ENCODE measurements around the gene PARVG. TPM values are rescaled to one million over a fixed set of nuclear protein-coding genes. Genes with fewer than 3 reads are reported as not detected.

Gene PARVG
- total RNA-seq, 2 experiments from 2014 or later, result 58.5 to 59.5 TPM

DNA sequence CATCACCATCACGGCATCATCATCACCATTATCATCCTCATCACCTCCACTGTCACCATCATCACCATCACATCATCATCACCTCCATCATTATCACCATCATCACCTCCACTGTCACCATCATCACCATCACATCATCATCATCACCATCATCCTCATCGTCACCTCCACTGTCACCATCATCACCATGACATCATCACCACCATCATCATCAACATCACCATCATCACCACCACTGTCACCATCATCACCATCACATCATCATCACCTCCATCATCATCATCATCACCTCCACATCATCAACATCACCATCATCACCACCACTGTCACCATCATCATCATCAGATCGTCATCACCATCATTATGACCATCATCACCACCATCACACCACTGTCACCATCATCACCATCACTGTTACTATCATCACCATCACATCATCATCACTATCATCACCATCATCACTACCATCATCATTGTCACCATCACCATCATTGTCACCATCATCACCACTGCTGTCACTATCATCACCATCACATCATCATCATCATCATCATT lies 32.8 kb downstream of the PARVG start:
- peaks cover 6% of the 10 kb centered on the region for H3K36me3 Mint-ChIP-seq
- peaks cover 16% of the 10 kb centered on the region for H3K9me3 Mint-ChIP-seq
- H3K27me3 Mint-ChIP-seq, result no peaks in the 10 kb centered on the region
- H3K4me1 Mint-ChIP-seq (ENCODE audit: low read depth), result no peaks in the 10 kb centered on the region
- H3K27ac Mint-ChIP-seq, result no peak overlapping the region
- no peak overlapping the region for H3K4me3 Mint-ChIP-seq
- DNase-seq, result no peak
- intact Hi-C loops (cut with micrococcal nuclease), result no loop called here
- ChIA-PET CTCF (no interaction called here), POLR2A (no interaction called here)

DNA sequence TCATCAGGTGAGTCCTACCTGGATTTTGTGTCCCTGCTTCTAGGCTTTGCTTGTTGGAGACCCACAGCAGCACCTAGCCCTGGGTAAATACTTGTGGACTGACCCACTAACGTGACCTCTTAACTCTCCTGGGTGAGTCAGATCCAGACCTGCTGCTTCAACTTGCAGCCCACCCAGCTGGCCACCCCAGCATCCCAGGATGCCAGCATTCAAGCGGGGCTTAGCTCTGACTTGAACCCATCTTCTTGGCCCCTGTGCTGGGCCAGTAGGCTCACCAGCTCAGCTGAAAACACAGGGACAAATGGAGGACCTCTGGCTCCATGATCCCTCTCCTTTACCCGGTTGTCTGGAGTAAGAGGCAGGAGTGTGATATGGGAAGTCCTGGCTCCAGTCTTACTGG lies 33.5 kb downstream of the PARVG start:
- no peak for DNase-seq
- ChIA-PET CTCF (no interaction called here), POLR2A (no interaction called here)
- intact Hi-C loops (cut with micrococcal nuclease), result no loop called here
- H3K27ac Mint-ChIP-seq, result no peak overlapping the region
- H3K4me1 Mint-ChIP-seq (ENCODE audit: low read depth), result no peaks in the 10 kb centered on the region
- no peaks in the 10 kb centered on the region for H3K27me3 Mint-ChIP-seq
- no peak overlapping the region for H3K4me3 Mint-ChIP-seq
- H3K9me3 Mint-ChIP-seq, result peaks cover 11% of the 10 kb centered on the region
- peaks cover 6% of the 10 kb centered on the region for H3K36me3 Mint-ChIP-seq

DNA sequence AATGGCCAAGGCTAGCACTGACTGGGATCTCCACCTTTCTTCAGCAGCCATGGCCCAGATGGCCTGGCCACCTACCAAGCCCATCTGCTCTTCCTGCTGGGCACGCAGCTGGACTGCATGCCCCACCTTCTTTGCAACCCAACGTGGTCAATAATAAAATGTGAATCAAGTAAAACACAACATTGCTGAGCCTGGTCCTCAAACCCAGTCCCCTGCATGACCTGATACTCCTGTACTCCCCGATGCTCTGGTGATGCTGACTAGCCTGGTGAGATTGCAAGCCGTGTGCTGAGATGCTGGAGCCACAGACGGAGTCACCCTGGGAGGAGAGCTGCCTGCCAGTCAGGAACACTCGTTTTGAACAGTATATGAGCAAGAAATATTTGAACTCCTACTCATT lies 34.0 kb downstream of the PARVG start:
- H3K9me3 Mint-ChIP-seq, result peaks cover 6% of the 10 kb centered on the region
- no peak overlapping the region for H3K27ac Mint-ChIP-seq
- CTCF ChIA-PET, result no interaction called here
- intact Hi-C loops (cut with micrococcal nuclease), result no loop called here
- H3K4me3 Mint-ChIP-seq, result no peak overlapping the region
- POLR2A ChIA-PET, result no interaction called here
- no peaks in the 10 kb centered on the region for H3K27me3 Mint-ChIP-seq
- DNase-seq, result no peak
- H3K36me3 Mint-ChIP-seq, result peaks cover 3% of the 10 kb centered on the region
- no peaks in the 10 kb centered on the region for H3K4me1 Mint-ChIP-seq (ENCODE audit: low read depth)

DNA sequence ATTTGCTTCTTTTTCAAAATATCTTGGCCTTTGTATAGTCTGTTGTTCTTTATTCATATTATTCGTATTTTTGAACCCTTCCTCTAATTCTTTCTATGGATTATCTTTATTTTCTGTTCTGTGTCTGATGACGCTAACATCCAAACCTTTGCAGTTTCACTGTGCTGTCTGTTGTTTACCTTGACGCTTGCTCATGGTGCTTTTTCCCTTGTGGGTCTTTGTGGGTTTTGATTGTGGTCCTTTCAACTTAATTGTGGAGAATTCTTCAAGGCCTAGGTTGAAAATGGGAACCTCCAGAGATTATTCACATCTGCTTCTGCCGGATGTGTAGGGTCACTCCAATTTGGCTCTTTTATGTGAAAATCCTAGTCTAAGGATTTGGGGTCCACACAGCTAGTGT lies 34.6 kb downstream of the PARVG start:
- no peak for DNase-seq
- Mint-ChIP-seq H3K27me3 (no peaks in the 10 kb centered on the region), H3K4me1 (ENCODE audit: low read depth) (no peaks in the 10 kb centered on the region), H3K4me3 (no peak overlapping the region), H3K9me3 (peaks cover 3% of the 10 kb centered on the region), H3K27ac (no peak overlapping the region), H3K36me3 (no peaks in the 10 kb centered on the region)
- intact Hi-C loops (cut with micrococcal nuclease), result no loop called here
- CTCF ChIA-PET, result no interaction called here
- POLR2A ChIA-PET, result no interaction called here

DNA sequence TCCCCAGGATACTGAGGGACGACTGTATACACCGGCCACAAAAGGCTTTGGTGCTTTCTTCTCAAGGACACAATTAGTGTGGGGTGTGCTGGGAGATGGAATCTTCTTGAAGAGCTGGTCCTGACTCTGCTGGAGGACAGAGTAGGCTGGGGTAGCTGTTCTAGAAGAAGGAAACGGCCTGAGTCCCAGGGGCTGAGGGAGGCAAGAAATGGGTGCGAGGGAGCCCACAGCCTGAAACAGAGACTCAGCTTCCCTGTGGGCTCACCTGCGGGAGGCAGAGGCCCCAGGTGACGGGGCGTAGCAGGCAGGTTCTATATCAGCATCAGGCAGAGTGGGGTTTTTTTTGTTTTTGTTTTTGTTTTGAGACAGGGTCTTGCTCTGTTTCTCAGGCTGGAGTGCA lies 36.6 kb downstream of the PARVG start:
- peaks cover 3% of the 10 kb centered on the region for H3K9me3 Mint-ChIP-seq
- H3K27ac Mint-ChIP-seq, result no peak overlapping the region
- intact Hi-C loops (cut with micrococcal nuclease), result no loop called here
- no peaks in the 10 kb centered on the region for H3K4me1 Mint-ChIP-seq (ENCODE audit: low read depth)
- no peaks in the 10 kb centered on the region for H3K36me3 Mint-ChIP-seq
- POLR2A ChIA-PET, result interaction anchor here (0.6 kb wide), 1 partner anchor 10 kb away, joined by 3 read pairs; no protein-coding TSS in a partner anchor
- H3K4me3 Mint-ChIP-seq, result no peak overlapping the region
- CTCF ChIA-PET, result no interaction called here
- no peaks in the 10 kb centered on the region for H3K27me3 Mint-ChIP-seq
- no peak for DNase-seq

DNA sequence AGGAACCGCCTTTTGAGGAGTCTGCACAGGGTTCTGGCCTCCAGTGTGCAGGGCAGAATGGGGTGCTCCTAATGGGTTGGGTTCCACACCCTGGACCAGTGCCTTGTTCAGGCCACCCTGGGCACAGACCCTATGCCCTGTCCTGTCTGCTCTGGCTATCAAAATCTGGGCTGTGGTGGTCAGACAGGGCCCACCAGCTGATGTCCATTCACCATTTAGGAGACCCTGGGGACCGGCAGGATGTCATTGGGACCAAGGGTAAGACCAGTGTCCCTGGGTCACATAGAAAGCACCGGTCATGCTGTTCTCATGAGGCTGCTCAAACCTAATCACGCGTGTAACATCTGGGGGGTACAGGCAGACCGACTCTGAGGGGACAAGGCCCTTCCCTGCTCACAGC lies 37.3 kb downstream of the PARVG start:
- ChIA-PET POLR2A (no interaction called here), CTCF (no interaction called here)
- no peak overlapping the region for H3K27ac Mint-ChIP-seq
- H3K36me3 Mint-ChIP-seq, result no peaks in the 10 kb centered on the region
- H3K9me3 Mint-ChIP-seq, result peaks cover 3% of the 10 kb centered on the region
- no peak for DNase-seq
- intact Hi-C loops (cut with micrococcal nuclease), result no loop called here
- H3K27me3 Mint-ChIP-seq, result no peaks in the 10 kb centered on the region
- H3K4me3 Mint-ChIP-seq, result no peak overlapping the region
- H3K4me1 Mint-ChIP-seq (ENCODE audit: low read depth), result no peaks in the 10 kb centered on the region

DNA sequence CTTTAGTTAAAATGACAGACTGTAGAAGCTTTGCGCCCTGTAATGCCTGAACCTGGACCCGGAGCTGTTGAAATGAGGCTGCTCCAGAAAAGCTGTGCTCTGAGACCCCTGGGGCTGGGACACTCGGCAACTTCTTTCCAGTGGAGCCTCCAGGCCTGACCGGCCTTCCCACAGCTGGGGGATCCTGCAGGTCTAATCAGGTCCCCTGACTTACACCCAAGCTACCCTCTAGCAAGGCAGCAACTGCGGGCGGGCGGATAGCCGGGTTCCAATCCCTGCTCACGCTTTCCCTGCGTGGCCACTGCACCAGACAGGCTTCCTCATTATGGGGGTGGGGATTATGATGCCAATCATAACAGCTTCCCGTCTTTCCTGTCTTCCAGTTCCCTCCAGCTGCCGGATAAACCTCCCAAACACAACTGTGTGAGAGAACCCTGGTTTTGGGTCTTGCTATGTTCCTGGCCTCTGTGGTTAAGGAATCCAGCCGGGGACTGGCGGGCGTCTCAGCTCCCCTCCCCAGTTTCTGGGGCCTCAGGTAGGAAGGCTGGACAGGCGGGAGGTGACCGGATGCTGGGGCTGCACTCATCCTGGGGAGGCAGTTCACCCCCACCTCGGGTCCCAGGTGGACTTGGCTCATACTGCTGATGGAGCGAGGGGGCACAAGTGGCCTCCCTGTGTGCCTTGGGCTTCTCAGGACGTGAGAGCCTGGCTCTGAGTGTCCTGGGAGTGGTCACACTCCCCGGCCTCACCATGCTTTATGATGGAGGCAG lies 38.6 kb downstream of the PARVG start:
- no peak overlapping the region for H3K4me3 Mint-ChIP-seq
- no peaks in the 10 kb centered on the region for H3K27me3 Mint-ChIP-seq
- H3K36me3 Mint-ChIP-seq, result no peaks in the 10 kb centered on the region
- POLR2A ChIA-PET, result no interaction called here
- no peak for DNase-seq
- intact Hi-C loops (cut with micrococcal nuclease), result no loop called here
- H3K9me3 Mint-ChIP-seq, result peaks cover 3% of the 10 kb centered on the region
- H3K4me1 Mint-ChIP-seq (ENCODE audit: low read depth), result no peaks in the 10 kb centered on the region
- CTCF ChIA-PET, result no interaction called here
- no peak overlapping the region for H3K27ac Mint-ChIP-seq

DNA sequence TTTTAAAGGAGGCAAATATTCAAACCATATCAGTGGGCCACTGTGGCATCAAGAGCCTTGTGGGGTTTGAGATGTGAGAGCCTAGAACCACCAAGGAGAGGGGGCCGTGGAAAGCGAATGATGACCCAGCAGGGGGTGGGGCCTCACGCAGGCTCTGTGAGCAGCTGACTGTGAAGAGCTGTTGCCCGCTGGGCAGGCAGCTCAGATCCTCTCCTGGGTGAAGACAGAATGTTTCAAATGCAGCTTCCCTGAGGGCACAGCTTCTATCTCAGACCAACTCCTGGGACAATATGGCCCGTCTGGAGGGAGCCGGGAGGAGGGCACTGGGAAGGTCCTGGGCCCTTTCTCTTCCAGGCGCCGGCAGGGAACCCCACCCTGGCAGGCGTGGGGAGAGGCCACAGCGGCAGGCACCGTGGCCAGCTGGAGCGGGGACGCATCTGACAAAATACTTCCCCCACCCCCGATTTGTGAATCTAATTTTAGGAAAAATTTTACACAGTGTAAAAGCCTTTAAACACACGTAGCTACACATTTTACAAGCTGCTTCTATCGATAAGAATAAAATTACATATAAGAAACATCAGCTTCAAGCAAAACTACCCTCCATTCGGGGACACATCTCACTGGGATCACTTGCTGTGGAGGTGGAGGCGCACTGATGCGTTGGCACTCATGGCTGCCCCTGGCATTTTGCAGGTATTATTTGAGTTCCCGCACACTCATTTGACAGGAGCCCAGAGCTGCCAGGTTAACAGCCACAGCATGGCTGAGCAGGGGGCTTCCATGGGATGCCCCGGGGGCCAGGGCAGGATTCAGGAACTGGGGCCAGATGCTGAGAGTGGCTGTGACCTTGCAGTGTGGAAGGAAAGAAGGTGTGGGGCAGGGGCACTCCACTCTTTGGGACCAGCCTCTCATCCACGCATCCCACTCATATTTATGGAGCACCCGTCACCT lies 40.3 kb downstream of the PARVG start:
- no peaks in the 10 kb centered on the region for H3K4me1 Mint-ChIP-seq (ENCODE audit: low read depth)
- H3K36me3 Mint-ChIP-seq, result no peaks in the 10 kb centered on the region
- no peak overlapping the region for H3K27ac Mint-ChIP-seq
- ChIA-PET POLR2A (interaction anchor here (0.6 kb wide), 1 partner anchor 76 kb away, joined by 3 read pairs; no protein-coding TSS in a partner anchor), CTCF (no interaction called here)
- H3K27me3 Mint-ChIP-seq, result peaks cover 9% of the 10 kb centered on the region
- no peak overlapping the region for H3K4me3 Mint-ChIP-seq
- no peak for DNase-seq
- peaks cover 3% of the 10 kb centered on the region for H3K9me3 Mint-ChIP-seq
- intact Hi-C loops (cut with micrococcal nuclease), result no loop called here

DNA sequence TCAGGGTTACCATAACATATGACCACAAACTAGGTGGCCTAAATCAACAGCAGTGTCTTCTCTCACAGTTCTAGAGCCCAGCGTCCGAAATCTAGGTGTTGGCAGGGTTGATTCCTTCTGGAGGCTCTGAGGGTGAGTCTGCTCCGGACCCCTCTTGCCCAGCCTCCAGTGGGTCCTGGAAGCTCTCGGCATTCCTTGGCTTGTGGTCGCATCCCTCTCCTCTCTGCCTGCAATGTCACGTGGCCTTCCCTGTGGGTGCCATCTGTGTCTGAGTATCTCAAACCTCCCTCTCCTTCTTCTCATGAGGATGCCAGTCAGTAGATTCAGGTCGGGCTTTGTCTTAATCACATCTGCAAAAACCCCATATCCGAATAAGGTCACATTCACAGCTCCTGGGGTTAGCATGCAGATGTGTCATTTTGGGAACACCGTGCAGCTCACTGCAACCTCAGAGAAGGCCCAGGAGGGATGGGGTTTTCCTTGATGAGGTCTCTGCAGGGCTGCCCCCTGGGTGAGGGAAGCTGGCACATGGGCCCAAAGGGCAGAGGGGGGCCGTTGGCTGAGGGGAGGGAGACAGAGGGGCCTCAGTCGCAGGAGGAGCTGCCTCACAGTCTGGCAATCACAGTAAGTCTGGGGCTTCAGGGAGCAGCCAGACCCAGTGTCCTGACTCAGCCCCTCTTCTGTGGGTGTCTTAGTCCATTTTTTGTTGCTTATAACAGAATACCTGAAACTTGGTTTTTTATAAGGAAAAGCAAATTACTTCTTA lies 41.2 kb downstream of the PARVG start:
- DNase-seq, result no peak
- Mint-ChIP-seq H3K27ac (no peak overlapping the region), H3K4me3 (no peak overlapping the region), H3K36me3 (no peaks in the 10 kb centered on the region), H3K9me3 (peaks cover 2% of the 10 kb centered on the region), H3K27me3 (peaks cover 9% of the 10 kb centered on the region), H3K4me1 (ENCODE audit: low read depth) (no peaks in the 10 kb centered on the region)
- CTCF ChIA-PET, result no interaction called here
- intact Hi-C loops (cut with micrococcal nuclease), result no loop called here
- POLR2A ChIA-PET, result interaction anchor here (0.6 kb wide), 1 partner anchor 76 kb away, joined by 3 read pairs; no protein-coding TSS in a partner anchor

DNA sequence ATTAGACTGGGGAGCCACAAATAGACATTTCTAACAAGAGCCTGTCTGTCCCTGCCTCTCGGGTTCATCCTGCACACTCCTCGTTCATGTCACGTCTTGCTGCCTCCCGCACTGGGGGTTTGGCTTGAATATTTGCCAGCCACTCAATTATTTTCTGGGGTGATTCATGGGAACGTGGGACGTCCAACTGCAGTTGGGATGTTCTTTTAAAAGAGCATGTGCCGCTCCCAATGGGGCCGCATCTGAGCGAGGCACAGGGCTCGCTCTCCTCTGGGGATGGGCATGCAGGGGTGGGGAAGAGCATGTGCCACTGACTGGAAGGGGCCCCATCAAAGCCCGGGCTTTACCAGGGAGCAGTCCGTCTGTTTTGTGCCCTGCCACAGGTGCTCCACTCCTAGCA lies 43.4 kb downstream of the PARVG start:
- H3K4me3 Mint-ChIP-seq, result no peak overlapping the region
- no peak for DNase-seq
- CTCF ChIA-PET, result no interaction called here
- H3K4me1 Mint-ChIP-seq (ENCODE audit: low read depth), result no peaks in the 10 kb centered on the region
- peaks cover 14% of the 10 kb centered on the region for H3K9me3 Mint-ChIP-seq
- H3K27me3 Mint-ChIP-seq, result peaks cover 9% of the 10 kb centered on the region
- POLR2A ChIA-PET, result no interaction called here
- peaks cover 3% of the 10 kb centered on the region for H3K36me3 Mint-ChIP-seq
- intact Hi-C loops (cut with micrococcal nuclease), result no loop called here
- H3K27ac Mint-ChIP-seq, result no peak overlapping the region

DNA sequence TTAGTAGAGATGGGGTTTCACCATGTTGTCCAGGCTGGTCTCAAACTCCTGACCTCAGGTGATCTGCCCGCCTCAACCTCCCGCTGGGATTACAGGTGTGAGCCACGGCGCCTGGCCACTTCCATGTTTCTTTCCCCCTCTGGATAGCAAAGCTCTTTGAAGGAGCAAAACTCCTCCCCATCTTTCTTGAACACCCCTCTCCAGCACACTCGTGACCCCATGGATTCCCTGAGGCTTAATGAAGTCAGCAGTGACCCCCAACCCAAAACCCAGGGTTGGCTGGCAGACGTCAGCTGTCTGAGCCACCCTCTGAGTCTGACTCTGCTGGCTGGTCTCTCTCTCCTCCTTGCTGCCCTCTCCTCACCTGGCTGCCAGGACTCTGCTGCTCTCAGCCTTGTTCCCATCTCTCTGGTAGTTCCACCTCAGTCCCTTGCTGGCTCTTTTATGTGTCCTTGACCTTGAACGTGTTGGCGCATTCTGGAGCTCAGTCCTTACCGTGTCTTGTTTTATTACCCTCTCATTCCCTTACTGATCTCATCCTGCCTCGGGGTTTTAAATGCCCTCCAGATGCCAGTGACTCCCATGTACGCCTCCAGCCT lies 44.5 kb downstream of the PARVG start:
- POLR2A ChIA-PET, result interaction anchor here (0.8 kb wide), 1 partner anchor 32 kb away, joined by 3 read pairs; no protein-coding TSS in a partner anchor
- CTCF ChIA-PET, result interaction anchor here (1.0 kb wide), 1 partner anchor 43 kb away, joined by 3 read pairs; no protein-coding TSS in a partner anchor
- H3K9me3 Mint-ChIP-seq, result peaks cover 23% of the 10 kb centered on the region
- peaks cover 5% of the 10 kb centered on the region for H3K36me3 Mint-ChIP-seq
- intact Hi-C loops (cut with micrococcal nuclease), result no loop called here
- H3K4me1 Mint-ChIP-seq (ENCODE audit: low read depth), result no peaks in the 10 kb centered on the region
- no peak for DNase-seq
- no peak overlapping the region for H3K27ac Mint-ChIP-seq
- peaks cover 11% of the 10 kb centered on the region for H3K27me3 Mint-ChIP-seq
- H3K4me3 Mint-ChIP-seq, result no peak overlapping the region
